Testis (tissue), 3 donors: ENCODE data around the gene CCSER1. TPM values are rescaled to one million over a fixed set of nuclear protein-coding genes. Genes with fewer than 3 reads are reported as not detected.
"Not testable (repeated sequence)": the region's sequence is repeated elsewhere in the genome, so short reads cannot be mapped to it uniquely, and the experiment has no call there.

Experiments
- DNase-seq: peaks from one replicate; pipeline ENCODE4 v3.0.0-alpha.2; 2019
- H3K27ac ChIP-seq, 2 donors: fragments of 200-600 bp; sonication (generic); one replicate each; pipeline ENCODE4 v1.5.1; 2019
- H3K27me3 ChIP-seq: fragments of 200-600 bp; sonication (generic); one replicate; pipeline ENCODE4 v1.5.1; 2019
- H3K36me3 ChIP-seq: fragments of 200-600 bp; sonication (generic); one replicate; pipeline ENCODE4 v1.5.1; 2017; ENCODE audit warnings: low read depth; ENCODE audit errors: missing control alignments
- H3K4me1 ChIP-seq: fragments of 200-600 bp; sonication (generic); one replicate; pipeline ENCODE4 v1.5.1; 2019
- H3K4me3 ChIP-seq, 2 donors: fragments of 200-600 bp; sonication (generic); one replicate each; pipeline ENCODE4 v1.5.1; 2017 to 2019
- H3K9me3 ChIP-seq: fragments of 200-600 bp; sonication (generic); one replicate; pipeline ENCODE4 v1.5.1; 2017
- CTCF ChIP-seq, 3 experiments: fragments of 450-650 bp in 2 of 3; fragments of 200-600 bp in 1 of 3; sonication (generic) in 1 of 3; IDR thresholded peaks; one replicate each; pipeline ENCODE4 v1.5.1; 2016 to 2019; ENCODE audit warnings: antibody characterized with exemption in 3 of 3, mild to moderate bottlenecking in 2 of 3, moderate library complexity in 1 of 3
- POLR2A ChIP-seq: fragments of 450-650 bp; IDR thresholded peaks from one replicate; pipeline ENCODE4 v1.6.1; 2017; ENCODE audit warnings: antibody characterized with exemption, mild to moderate bottlenecking, moderate library complexity
- WGBS, 2 donors: methylation state at CpG; one replicate each; pipeline ENCODE4 v1.1.5; 2018; 5-methylcytosine and 5-hydroxymethylcytosine counted together
- intact Hi-C: fragments of 100-400 bp; cut with DNase I; formaldehyde crosslinking; loops from one replicate; pipeline ENCODE4 v1.15.1; 2023; ENCODE audit warnings: low total_unique reads
- polyA plus RNA-seq: library from polyadenylated mRNA; stranded (reverse); fragments of 350-450 nt; fragmentation: Illumina TruSeq; extraction: RNeasy Lipid Tissue Mini Kit (QIAGEN cat#74804); gene quantifications from one replicate; pipeline ENCODE4 v1.2.3, GENCODE V29; 2014; ENCODE audit warnings: low read depth, low replicate concordance; ENCODE audit not compliant: insufficient read depth
- total RNA-seq, 2 donors: library from RNA; depleted of rRNA; stranded (reverse); fragments of >200 nt; gene quantifications; one replicate each; pipeline ENCODE4 v1.2.3, GENCODE V29; 2016

CCSER1 gene
- total and polyA plus RNA-seq, 3 donors from 2014 or later = 20.2 to 105 (median 82.8) TPM

GRCh38 chr4:90689739-90690138 lies 562.5 kb downstream of the CCSER1 start:
- H3K4me1 ChIP-seq = no peaks in the 10 kb centered on the region
- no peak for DNase-seq
- TF ChIP-seq POLR2A = no peak
- TF ChIP-seq CTCF (IDR thresholded peaks at IDR 0.05) = no peak
- H3K9me3 ChIP-seq = no peaks in the 10 kb centered on the region
- H3K4me3 ChIP-seq = no peak overlapping the region
- intact Hi-C loops = no loop called here
- no peaks in the 10 kb centered on the region for H3K36me3 ChIP-seq
- 80 to 94% methylated on average over 1 of the region's 1 CpG for WGBS, 2 donors
- no peak overlapping the region for H3K27ac ChIP-seq
- H3K27me3 ChIP-seq = no peaks in the 10 kb centered on the region

DNA sequence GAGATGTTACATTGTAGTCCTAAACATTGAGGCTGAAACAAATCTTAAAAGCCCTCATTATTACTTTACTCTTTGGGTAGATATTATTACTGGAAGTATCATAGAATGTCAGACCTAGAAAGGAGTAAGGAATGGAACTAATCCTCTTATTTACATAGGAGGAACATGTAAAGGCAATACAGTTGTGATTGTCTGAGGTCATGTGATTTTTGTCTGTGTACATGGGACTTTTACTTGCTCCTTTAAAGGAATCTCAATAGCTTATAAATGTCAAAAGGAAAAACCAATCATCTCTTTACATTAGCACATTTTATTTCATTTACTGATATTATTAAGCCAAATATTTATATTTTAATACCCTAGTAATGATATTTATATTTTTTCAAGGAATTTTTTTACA lies 568.2 kb downstream of the CCSER1 start:
- TF ChIP-seq CTCF (IDR thresholded peaks at IDR 0.05) = no peak
- TF ChIP-seq POLR2A = no peak
- no peak for DNase-seq
- intact Hi-C loops = no loop called here
- Histone ChIP-seq H3K4me1 (no peaks in the 10 kb centered on the region), H3K27ac (no peak overlapping the region), H3K36me3 (no peaks in the 10 kb centered on the region), H3K9me3 (no peaks in the 10 kb centered on the region), H3K4me3 (no peak overlapping the region), H3K27me3 (no peaks in the 10 kb centered on the region)

DNA sequence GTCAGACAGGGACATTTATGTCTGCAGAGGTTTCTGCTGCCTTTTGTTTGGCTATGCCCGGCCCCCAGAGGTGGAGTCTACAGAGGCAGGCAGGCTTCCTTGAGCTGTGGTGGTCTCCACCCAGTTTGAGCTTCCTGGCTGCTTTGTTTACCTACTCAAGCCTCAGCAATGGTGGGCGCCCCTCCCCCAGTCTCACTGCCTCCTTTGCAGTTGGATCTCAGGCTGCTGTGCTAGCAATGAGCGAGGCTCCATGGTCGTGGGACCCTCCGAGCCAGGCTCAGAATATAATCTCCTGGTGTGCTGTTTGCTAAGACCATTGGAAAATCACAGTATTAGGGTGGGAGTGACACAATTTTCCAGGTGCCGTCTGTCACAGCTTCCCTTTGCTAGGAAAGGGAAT lies 578.3 kb downstream of the CCSER1 start:
- H3K9me3 ChIP-seq, H3K4me3 ChIP-seq, H3K36me3 ChIP-seq, intact Hi-C loops, H3K27ac ChIP-seq, DNase-seq, H3K27me3 ChIP-seq, H3K4me1 ChIP-seq: not testable (repeated sequence)
- 74 to 93% methylated on average over 5 to 6 of the region's 6 CpGs for WGBS, 2 donors

- WGBS, 2 donors = 87 to 97% methylated on average over 1 of the region's 1 CpG
- no peaks in the 10 kb centered on the region for H3K9me3 ChIP-seq
- TF ChIP-seq POLR2A = no peak
- TF ChIP-seq CTCF (IDR thresholded peaks at IDR 0.05) = no peak
- no peaks in the 10 kb centered on the region for H3K36me3 ChIP-seq
- DNase-seq = no peak
- no peak overlapping the region for H3K4me3 ChIP-seq
- intact Hi-C loops = no loop called here
- no peak overlapping the region for H3K27ac ChIP-seq
- H3K27me3 ChIP-seq = no peaks in the 10 kb centered on the region
- no peaks in the 10 kb centered on the region for H3K4me1 ChIP-seq
Observed at GRCh38 chr4:90715242-90715641, 588.0 kb downstream of the CCSER1 start.

- WGBS, 2 donors = 79 to 83% methylated on average over 10 of the region's 10 CpGs
- TF ChIP-seq POLR2A (no peak), CTCF (IDR thresholded peaks at IDR 0.05) (no peak)
Observed at GRCh38 chr4:90718931-90719330, 591.7 kb downstream of the CCSER1 start.

More at GRCh38 chr4:90718931-90719330, 591.7 kb downstream of the CCSER1 start:
- DNase-seq = no peak
- Histone ChIP-seq H3K27me3 (no peaks in the 10 kb centered on the region), H3K4me3 (no peak overlapping the region), H3K36me3 (no peaks in the 10 kb centered on the region), H3K4me1 (no peaks in the 10 kb centered on the region), H3K9me3 (no peaks in the 10 kb centered on the region), H3K27ac (no peak overlapping the region)
- intact Hi-C loops = no loop called here
